ENCODE data around the gene SH2D3A. TPM values are rescaled to one million over a fixed set of nuclear protein-coding genes. Genes with fewer than 3 reads are reported as not detected.

The SH2D3A gene
- total RNA-seq, 1 experiment from 2014 or later, result 76.7 TPM

- Mint-ChIP-seq H3K4me1 (ENCODE audit: insufficient read depth, unreplicated experiment) (peaks cover 37% of the 10 kb centered on the region), H3K4me3 (ENCODE audit: unreplicated experiment) (peak overlapping the region; percentile 15), H3K27ac (ENCODE audit: low read depth, unreplicated experiment) (no peak overlapping the region), H3K27me3 (ENCODE audit: insufficient read depth, unreplicated experiment) (no peaks in the 10 kb centered on the region), H3K9me3 (ENCODE audit: unreplicated experiment) (peaks cover 8% of the 10 kb centered on the region), H3K36me3 (ENCODE audit: insufficient read depth, unreplicated experiment) (peaks cover 88% of the 10 kb centered on the region)
- intact Hi-C loops (cut with micrococcal nuclease), result no loop called here
- DNase-seq (ENCODE audit: unreplicated experiment), result no peak
- CTCF ChIA-PET, result interaction anchor here (0.6 to 1.2 kb wide), 2 partner anchors 146 kb away, joined by 3 to 4 read pairs; no protein-coding TSS in a partner anchor
- TF ChIP-seq CTCF (IDR thresholded peaks at IDR 0.05; ENCODE audit: unreplicated experiment), result no peak
- BruUV-seq (replicated peaks), result no TSS peak
- POLR2A ChIA-PET, result no interaction called here
Measured at GRCh38 chr19:6716610-6716970, 50.6 kb downstream of the SH2D3A start.

- TF ChIP-seq CTCF (IDR thresholded peaks at IDR 0.05; ENCODE audit: unreplicated experiment), result no peak
Measured at GRCh38 chr19:6714749-6715555, 52.3 kb downstream of the SH2D3A start.

GRCh38 chr19:6713773-6714692, 53.2 kb downstream of the SH2D3A start:
- Mint-ChIP-seq H3K4me3 (ENCODE audit: unreplicated experiment) (no peak overlapping the region), H3K9me3 (ENCODE audit: unreplicated experiment) (peaks cover 8% of the 10 kb centered on the region), H3K27ac (ENCODE audit: low read depth, unreplicated experiment) (no peak overlapping the region), H3K4me1 (ENCODE audit: insufficient read depth, unreplicated experiment) (peaks cover 41% of the 10 kb centered on the region), H3K36me3 (ENCODE audit: insufficient read depth, unreplicated experiment) (peaks cover 98% of the 10 kb centered on the region), H3K27me3 (ENCODE audit: insufficient read depth, unreplicated experiment) (no peaks in the 10 kb centered on the region)
- POLR2A ChIA-PET, result interaction anchor here (0.8 kb wide), 1 partner anchor 24 kb away, joined by 3 read pairs; no protein-coding TSS in a partner anchor
- BruUV-seq (replicated peaks), result no TSS peak
- no peak for DNase-seq (ENCODE audit: unreplicated experiment)
- no peak for TF ChIP-seq CTCF (IDR thresholded peaks at IDR 0.05; ENCODE audit: unreplicated experiment)
- CTCF ChIA-PET, result interaction anchor here (0.6 kb wide), 1 partner anchor 149 kb away, joined by 3 read pairs; no protein-coding TSS in a partner anchor
- intact Hi-C loops (cut with micrococcal nuclease), result no loop called here

More at GRCh38 chr19:6714749-6715555, 52.3 kb downstream of the SH2D3A start:
- peaks cover 8% of the 10 kb centered on the region for H3K9me3 Mint-ChIP-seq (ENCODE audit: unreplicated experiment)
- DNase-seq (ENCODE audit: unreplicated experiment), result no peak
- BruUV-seq (replicated peaks), result no TSS peak
- CTCF ChIA-PET, result interaction anchor here (0.6 kb wide), 1 partner anchor 23 kb away, joined by 3 read pairs; no protein-coding TSS in a partner anchor
- no peak overlapping the region for H3K27ac Mint-ChIP-seq (ENCODE audit: low read depth, unreplicated experiment)
- peaks cover 36% of the 10 kb centered on the region for H3K4me1 Mint-ChIP-seq (ENCODE audit: insufficient read depth, unreplicated experiment)
- peaks cover 98% of the 10 kb centered on the region for H3K36me3 Mint-ChIP-seq (ENCODE audit: insufficient read depth, unreplicated experiment)
- intact Hi-C loops (cut with micrococcal nuclease), result no loop called here
- no peaks in the 10 kb centered on the region for H3K27me3 Mint-ChIP-seq (ENCODE audit: insufficient read depth, unreplicated experiment)
- POLR2A ChIA-PET, result interaction anchor here (0.6 to 1.5 kb wide), 4 partner anchors 22 to 112 kb away, joined by 3 to 4 read pairs (median 3); no protein-coding TSS in a partner anchor
- H3K4me3 Mint-ChIP-seq (ENCODE audit: unreplicated experiment), result no peak overlapping the region
